Colonic mucosa (tissue), 4 donors: ENCODE results near the gene PFKP. TPM values are rescaled to one million over a fixed set of nuclear protein-coding genes. Genes with fewer than 3 reads are reported as not detected.
"Not testable (repeated sequence)": the region's sequence is repeated elsewhere in the genome, so short reads cannot be mapped to it uniquely, and the experiment has no call there.

Experiments used
- DNase-seq: peaks from one replicate; pipeline ENCODE4 v3.0.0-alpha.2; 2020
- H3K27ac ChIP-seq: fragments of 200-600 bp; one replicate; pipeline ENCODE4 v1.8.0; 2021
- H3K27me3 ChIP-seq: fragments of 200-600 bp; one replicate; pipeline ENCODE4 v1.8.0; 2021
- H3K36me3 ChIP-seq: fragments of 200-600 bp; one replicate; pipeline ENCODE4 v1.8.0; 2021
- H3K4me1 ChIP-seq: fragments of 200-600 bp; one replicate; pipeline ENCODE4 v1.8.0; 2021; ENCODE audit warnings: mild to moderate bottlenecking
- H3K4me3 ChIP-seq: fragments of 200-600 bp; one replicate; pipeline ENCODE4 v1.8.0; 2021
- H3K9ac ChIP-seq, 2 donors: one replicate each; pipeline ENCODE4 v1.7.0; 2013; ENCODE audit warnings: control low read depth in 2 of 2, low read depth in 2 of 2, low read length in 2 of 2
- H3K9me3 ChIP-seq: fragments of 200-600 bp; one replicate; pipeline ENCODE4 v1.8.0; 2021
- CTCF ChIP-seq: fragments of 200-600 bp; IDR thresholded peaks from one replicate; pipeline ENCODE4 v1.8.0; 2022; ENCODE audit warnings: antibody characterized with exemption, mild to moderate bottlenecking
- intact Hi-C: fragments of 100-400 bp; cut with DNase I; formaldehyde crosslinking; loops from one replicate; pipeline ENCODE4 v1.14.1; 2022
- total RNA-seq, 2 donors: library from RNA; stranded (reverse); fragmentation: NEBNext Ultra II Directional in 1 of 2; extraction: Animal tissue kit (Norgen Biotek cat#: 25700) in 1 of 2; gene quantifications; one replicate each; pipeline ENCODE4 v1.2.1, GENCODE V29; 2021
- donor health status: healthy.
- donor health status: DM: no; HTN: no; CAD: no.
- donor health status: DM: no; HTN: no; CAD: no.

Gene PFKP
- total RNA-seq, 2 donors from 2014 or later = 134 to 209 TPM

- TF ChIP-seq CTCF = no peak
- H3K27ac ChIP-seq = no peak overlapping the region
- no peak overlapping the region for H3K9ac ChIP-seq
- H3K9me3 ChIP-seq = no peaks in the 10 kb centered on the region
- no peaks in the 10 kb centered on the region for H3K27me3 ChIP-seq
- no peaks in the 10 kb centered on the region for H3K4me1 ChIP-seq
- DNase-seq = no peak
- no peak overlapping the region for H3K4me3 ChIP-seq
- peaks cover 23% of the 10 kb centered on the region for H3K36me3 ChIP-seq
- intact Hi-C loops = no loop called here
These were observed 37.8 kb downstream of the PFKP start for GRCh38 chr10:3105166-3105565.

- no peaks in the 10 kb centered on the region for H3K4me1 ChIP-seq
- no peak for TF ChIP-seq CTCF
- H3K36me3 ChIP-seq = peaks cover 23% of the 10 kb centered on the region
- DNase-seq = no peak
- no peak overlapping the region for H3K9ac ChIP-seq
- no peak overlapping the region for H3K27ac ChIP-seq
- H3K4me3 ChIP-seq = no peak overlapping the region
- intact Hi-C loops = no loop called here
- H3K27me3 ChIP-seq = no peaks in the 10 kb centered on the region
- no peaks in the 10 kb centered on the region for H3K9me3 ChIP-seq
These were observed 38.6 kb downstream of the PFKP start for GRCh38 chr10:3105905-3106304.

GRCh38 chr10:3106328-3106727 is 39.0 kb downstream of the PFKP start:
- H3K9me3 ChIP-seq, DNase-seq, H3K27ac ChIP-seq, H3K4me3 ChIP-seq, H3K9ac ChIP-seq, H3K27me3 ChIP-seq, intact Hi-C loops, H3K4me1 ChIP-seq: not testable (repeated sequence)
- H3K36me3 ChIP-seq = peaks cover 23% of the 10 kb centered on the region

DNA sequence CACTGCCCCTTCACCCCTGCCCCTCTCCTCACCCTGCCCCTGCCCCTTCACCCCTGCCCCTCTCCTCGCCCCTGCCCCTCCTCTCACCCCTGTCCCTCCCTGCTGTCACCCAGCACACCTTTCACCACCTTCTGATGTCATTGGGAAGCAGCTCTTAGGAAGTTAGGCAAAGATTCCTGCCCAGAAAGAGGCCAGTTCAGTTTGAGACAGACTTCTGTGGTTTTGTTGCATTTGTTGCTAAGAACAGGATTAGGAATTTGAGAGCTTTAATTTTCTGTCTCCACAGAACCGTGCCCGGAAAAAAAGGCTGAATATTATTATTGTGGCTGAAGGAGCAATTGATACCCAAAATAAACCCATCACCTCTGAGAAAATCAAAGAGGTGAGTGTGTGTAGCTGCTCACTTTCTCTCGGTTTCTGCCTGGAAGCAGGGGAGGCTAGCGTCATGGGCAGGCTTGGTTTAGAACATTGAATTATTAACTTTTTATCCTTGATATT is 39.6 kb downstream of the PFKP start:
- intact Hi-C loops = no loop called here
- DNase-seq = no peak
- no peak overlapping the region for H3K4me3 ChIP-seq
- H3K27me3 ChIP-seq = no peaks in the 10 kb centered on the region
- H3K4me1 ChIP-seq = no peaks in the 10 kb centered on the region
- no peak for TF ChIP-seq CTCF
- no peaks in the 10 kb centered on the region for H3K9me3 ChIP-seq
- H3K36me3 ChIP-seq = peaks cover 23% of the 10 kb centered on the region
- H3K27ac ChIP-seq = no peak overlapping the region
- H3K9ac ChIP-seq = no peak overlapping the region

DNA sequence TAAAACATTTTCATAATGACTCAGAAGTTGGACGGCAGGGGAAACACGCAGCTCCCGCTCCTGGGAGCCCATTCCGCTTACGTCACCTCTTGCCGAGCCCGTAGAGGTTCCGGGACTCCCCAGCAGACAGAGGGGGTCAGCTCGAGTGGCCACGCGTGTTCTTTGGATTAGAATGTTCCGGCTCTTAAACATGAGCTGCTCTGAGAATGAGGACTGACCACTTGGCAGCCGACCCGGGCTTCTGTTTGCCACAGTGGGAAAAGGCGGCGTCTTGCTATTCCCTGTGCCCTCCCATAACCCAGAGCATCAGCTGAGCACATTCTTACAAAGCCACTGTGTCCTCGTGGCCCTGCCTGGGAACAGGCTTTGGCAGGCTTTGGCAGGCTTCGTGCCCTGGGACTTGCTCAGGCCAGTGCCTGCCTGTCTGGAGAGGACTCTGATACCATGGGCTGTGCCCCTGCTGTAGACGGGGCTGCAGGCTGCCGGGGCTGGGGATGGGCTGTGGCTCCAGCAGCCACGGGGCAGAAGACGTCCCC is 40.1 kb downstream of the PFKP start:
- Histone ChIP-seq H3K36me3 (peaks cover 27% of the 10 kb centered on the region), H3K27ac (no peak overlapping the region), H3K27me3 (no peaks in the 10 kb centered on the region), H3K9me3 (no peaks in the 10 kb centered on the region), H3K9ac (no peak overlapping the region), H3K4me1 (no peaks in the 10 kb centered on the region), H3K4me3 (no peak overlapping the region)
- intact Hi-C loops = no loop called here
- no peak for DNase-seq
- TF ChIP-seq CTCF = no peak

DNA sequence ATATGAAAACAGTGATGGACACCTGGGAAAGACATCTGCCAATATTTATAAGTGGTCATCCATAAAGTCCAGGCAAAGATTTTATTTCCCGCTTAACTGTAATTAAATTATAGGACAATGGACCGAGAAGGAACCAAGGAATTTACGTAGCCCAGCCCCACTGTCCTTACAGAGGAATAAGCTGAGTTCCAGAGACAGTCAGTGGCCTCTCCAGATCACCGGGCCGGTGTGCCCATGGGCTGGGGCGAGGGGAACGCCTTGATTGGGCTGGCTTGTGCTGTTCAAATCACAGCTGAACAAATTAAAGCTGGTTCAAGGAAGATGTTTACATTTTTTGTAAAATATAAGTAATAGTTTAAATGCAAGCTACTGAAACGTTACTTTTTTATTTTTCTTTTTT is 40.7 kb downstream of the PFKP start:
- H3K27me3 ChIP-seq = no peaks in the 10 kb centered on the region
- no peak for TF ChIP-seq CTCF
- peaks cover 27% of the 10 kb centered on the region for H3K36me3 ChIP-seq
- no peak overlapping the region for H3K27ac ChIP-seq
- intact Hi-C loops = no loop called here
- H3K4me3 ChIP-seq = no peak overlapping the region
- no peaks in the 10 kb centered on the region for H3K9me3 ChIP-seq
- no peak overlapping the region for H3K9ac ChIP-seq
- H3K4me1 ChIP-seq = no peaks in the 10 kb centered on the region
- DNase-seq = no peak
